GM12878 (cell line): ENCODE data around the gene IMPG2.

Experiments
- CEBPB ChIP-seq, 2 experiments: fragments of 150-350 bp in 1 of 2; IDR thresholded peaks; 2 replicates each; pipeline ENCODE4 v1.6.1; 2012 to 2014; ENCODE audit warnings: low read depth in 2 of 2, low read length in 2 of 2, borderline replicate concordance in 1 of 2, inconsistent platforms in 1 of 2
- ETV6 ChIP-seq, 2 experiments: fragments of 450-650 bp in 1 of 2; IDR thresholded peaks in 1 of 2; conservative IDR thresholded peaks in 1 of 2; 2 replicates each; pipeline ENCODE4 v1.6.1; 2014; ENCODE audit warnings: antibody characterized with exemption in 1 of 2, borderline replicate concordance in 1 of 2, low read depth in 1 of 2, mild to moderate bottlenecking in 1 of 2, moderate library complexity in 1 of 2
- SUZ12 ChIP-seq: fragments of 200-600 bp; sonication (generic); IDR thresholded peaks from one replicate; pipeline ENCODE4 v1.6.1; 2018; ENCODE audit warnings: antibody characterized with exemption, mild to moderate bottlenecking; ENCODE audit not compliant: unreplicated experiment
- TF ChIP-seq, protein P1 (sequence below): IDR thresholded peaks from 2 replicates; pipeline ENCODE4 v1.6.1; 2011; ENCODE audit warnings: borderline replicate concordance, low read depth, mild to moderate bottlenecking, moderate library complexity, low read length; ENCODE audit not compliant: insufficient read depth, poor library complexity, severe bottlenecking
- TF ChIP-seq, protein P2 (sequence below): IDR thresholded peaks from 2 replicates; pipeline ENCODE4 v1.6.1; 2012; ENCODE audit warnings: low read depth, low read length, improper control_type of control experiment
- TF ChIP-seq, protein P3 (sequence below), 3 experiments: IDR thresholded peaks in 2 of 3; conservative IDR thresholded peaks in 1 of 3; 2 replicates each; pipeline ENCODE4 v1.5.1; 2011; ENCODE audit warnings: low read depth in 3 of 3, low read length in 3 of 3, mild to moderate bottlenecking in 3 of 3, control low read depth in 2 of 3, moderate library complexity in 2 of 3, inconsistent platforms in 1 of 3, mixed read lengths in 1 of 3; ENCODE audit not compliant: control insufficient read depth in 2 of 3, insufficient read depth in 1 of 3; ENCODE audit errors: extremely low read depth in 1 of 3

DNA sequence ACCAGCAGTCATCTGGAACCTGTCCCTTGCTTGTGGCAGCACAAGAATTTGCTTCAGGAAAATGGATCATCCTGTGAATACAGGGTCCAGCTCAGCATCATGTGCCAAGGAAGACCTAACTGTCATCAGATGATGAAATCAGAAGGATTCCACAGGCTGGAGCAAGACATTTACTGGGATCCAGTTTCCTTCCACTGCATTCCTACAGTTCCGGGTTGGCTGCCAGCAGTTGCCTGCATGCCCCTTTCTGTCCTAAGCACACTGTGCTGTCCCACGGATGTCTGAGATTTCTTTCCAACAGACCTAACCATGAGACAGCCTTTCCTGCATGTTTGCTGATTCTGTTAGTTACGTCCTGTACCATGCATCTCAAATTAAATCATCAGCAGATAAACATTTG is 140.7 kb downstream of the IMPG2 start:
- TF ChIP-seq ETV6 (conservative IDR thresholded peaks at IDR 0.05 in 1 of 2, IDR thresholded peaks at IDR 0.05 in 1 of 2; ENCODE audit: borderline replicate concordance in 1 of 2, low read depth in 1 of 2) (no peak), SUZ12 (no peak), CEBPB (IDR thresholded peaks at IDR 0.05; ENCODE audit: borderline replicate concordance in 1 of 2, low read depth in 2 of 2, low read length in 2 of 2) (no peak)
- TF ChIP-seq, protein P1, sequence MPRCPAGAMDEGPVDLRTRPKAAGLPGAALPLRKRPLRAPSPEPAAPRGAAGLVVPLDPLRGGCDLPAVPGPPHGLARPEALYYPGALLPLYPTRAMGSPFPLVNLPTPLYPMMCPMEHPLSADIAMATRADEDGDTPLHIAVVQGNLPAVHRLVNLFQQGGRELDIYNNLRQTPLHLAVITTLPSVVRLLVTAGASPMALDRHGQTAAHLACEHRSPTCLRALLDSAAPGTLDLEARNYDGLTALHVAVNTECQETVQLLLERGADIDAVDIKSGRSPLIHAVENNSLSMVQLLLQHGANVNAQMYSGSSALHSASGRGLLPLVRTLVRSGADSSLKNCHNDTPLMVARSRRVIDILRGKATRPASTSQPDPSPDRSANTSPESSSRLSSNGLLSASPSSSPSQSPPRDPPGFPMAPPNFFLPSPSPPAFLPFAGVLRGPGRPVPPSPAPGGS = no peak
- TF ChIP-seq, protein P2, sequence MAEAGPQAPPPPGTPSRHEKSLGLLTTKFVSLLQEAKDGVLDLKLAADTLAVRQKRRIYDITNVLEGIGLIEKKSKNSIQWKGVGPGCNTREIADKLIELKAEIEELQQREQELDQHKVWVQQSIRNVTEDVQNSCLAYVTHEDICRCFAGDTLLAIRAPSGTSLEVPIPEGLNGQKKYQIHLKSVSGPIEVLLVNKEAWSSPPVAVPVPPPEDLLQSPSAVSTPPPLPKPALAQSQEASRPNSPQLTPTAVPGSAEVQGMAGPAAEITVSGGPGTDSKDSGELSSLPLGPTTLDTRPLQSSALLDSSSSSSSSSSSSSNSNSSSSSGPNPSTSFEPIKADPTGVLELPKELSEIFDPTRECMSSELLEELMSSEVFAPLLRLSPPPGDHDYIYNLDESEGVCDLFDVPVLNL = no peak
- TF ChIP-seq, protein P3, sequence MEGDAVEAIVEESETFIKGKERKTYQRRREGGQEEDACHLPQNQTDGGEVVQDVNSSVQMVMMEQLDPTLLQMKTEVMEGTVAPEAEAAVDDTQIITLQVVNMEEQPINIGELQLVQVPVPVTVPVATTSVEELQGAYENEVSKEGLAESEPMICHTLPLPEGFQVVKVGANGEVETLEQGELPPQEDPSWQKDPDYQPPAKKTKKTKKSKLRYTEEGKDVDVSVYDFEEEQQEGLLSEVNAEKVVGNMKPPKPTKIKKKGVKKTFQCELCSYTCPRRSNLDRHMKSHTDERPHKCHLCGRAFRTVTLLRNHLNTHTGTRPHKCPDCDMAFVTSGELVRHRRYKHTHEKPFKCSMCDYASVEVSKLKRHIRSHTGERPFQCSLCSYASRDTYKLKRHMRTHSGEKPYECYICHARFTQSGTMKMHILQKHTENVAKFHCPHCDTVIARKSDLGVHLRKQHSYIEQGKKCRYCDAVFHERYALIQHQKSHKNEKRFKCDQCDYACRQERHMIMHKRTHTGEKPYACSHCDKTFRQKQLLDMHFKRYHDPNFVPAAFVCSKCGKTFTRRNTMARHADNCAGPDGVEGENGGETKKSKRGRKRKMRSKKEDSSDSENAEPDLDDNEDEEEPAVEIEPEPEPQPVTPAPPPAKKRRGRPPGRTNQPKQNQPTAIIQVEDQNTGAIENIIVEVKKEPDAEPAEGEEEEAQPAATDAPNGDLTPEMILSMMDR (IDR thresholded peaks at IDR 0.05 in 2 of 3, conservative IDR thresholded peaks at IDR 0.05 in 1 of 3; ENCODE audit: control insufficient read depth in 2 of 3, extremely low read depth in 1 of 3, insufficient read depth in 1 of 3, low read depth in 3 of 3, low read length in 3 of 3) = no peak
